ENCODE results near the gene TSC2. TPM values are rescaled to one million over a fixed set of nuclear protein-coding genes. Genes with fewer than 3 reads are reported as not detected.

TSC2 gene
- total RNA-seq, 2 donors from 2014 or later = 86.3 to 168 TPM

- Histone ChIP-seq H3K4me1 (replicated peaks) (peaks cover 28% of the 10 kb centered on the region), H3K36me3 (peaks cover 0 to 12% of the 10 kb centered on the region in 2 donors), H3K27ac (peak overlapping the region; percentile 67 to 88), H3K27me3 (replicated peaks; ENCODE audit: insufficient read depth) (no peaks in the 10 kb centered on the region), H3K9me3 (no peaks in the 10 kb centered on the region), H3K4me3 (no peak overlapping the region)
- DNase-seq (ENCODE audit: low spot score) = no peak
- WGBS = 63% methylated on average over 35 of the region's 35 CpGs
- TF ChIP-seq POLR2A (IDR thresholded peaks at IDR 0.05) (no peak), POLR2AphosphoS5 (IDR thresholded peaks at IDR 0.05) (no peak), CTCF (IDR thresholded peaks at IDR 0.05) (no peak)
- intact Hi-C loops (cut with DNase I) = no loop called here
These were observed 33.7 kb downstream of the TSC2 start for GRCh38 chr16:2081201-2082084.

GRCh38 chr16:2082171-2082982 lies 34.6 kb downstream of the TSC2 start:
- no peak overlapping the region for H3K4me3 ChIP-seq
- TF ChIP-seq POLR2AphosphoS5 (IDR thresholded peaks at IDR 0.05) (peak; percentile 90), POLR2A (IDR thresholded peaks at IDR 0.05) (peak; percentile 92), CTCF (IDR thresholded peaks at IDR 0.05) (peak; percentile 22 to 73 (median 45))
- peak; percentile 86 for DNase-seq (ENCODE audit: low spot score)
- 25% methylated on average over 31 of the region's 32 CpGs for WGBS
- intact Hi-C loops (cut with DNase I) = no loop called here
- H3K36me3 ChIP-seq = peaks cover 0 to 16% of the 10 kb centered on the region in 2 donors
- H3K27ac ChIP-seq = peak overlapping the region; percentile 67 to 88
- H3K27me3 ChIP-seq (replicated peaks; ENCODE audit: insufficient read depth) = no peaks in the 10 kb centered on the region
- no peaks in the 10 kb centered on the region for H3K9me3 ChIP-seq
- peaks cover 33% of the 10 kb centered on the region for H3K4me1 ChIP-seq (replicated peaks)

GRCh38 chr16:2082983-2083364 lies 35.2 kb downstream of the TSC2 start:
- WGBS = 56% methylated on average over 15 of the region's 16 CpGs
- Histone ChIP-seq H3K27me3 (replicated peaks; ENCODE audit: insufficient read depth) (no peaks in the 10 kb centered on the region), H3K4me3 (no peak overlapping the region), H3K4me1 (replicated peaks) (peaks cover 33% of the 10 kb centered on the region), H3K36me3 (peaks cover 0 to 16% of the 10 kb centered on the region in 2 donors), H3K9me3 (no peaks in the 10 kb centered on the region), H3K27ac (peak overlapping the region; percentile 67 to 88)
- no peak for TF ChIP-seq POLR2AphosphoS5 (IDR thresholded peaks at IDR 0.05)
- TF ChIP-seq CTCF (IDR thresholded peaks at IDR 0.05) = no peak
- TF ChIP-seq POLR2A (IDR thresholded peaks at IDR 0.05) = no peak
- DNase-seq (ENCODE audit: low spot score) = no peak
- intact Hi-C loops (cut with DNase I) = no loop called here

- no peaks in the 10 kb centered on the region for H3K9me3 ChIP-seq
- H3K4me3 ChIP-seq = no peak overlapping the region
- peak overlapping the region; percentile 67 to 88 for H3K27ac ChIP-seq
- 79% methylated on average over 18 of the region's 19 CpGs for WGBS
- TF ChIP-seq POLR2AphosphoS5 (IDR thresholded peaks at IDR 0.05) (no peak), POLR2A (IDR thresholded peaks at IDR 0.05) (no peak), CTCF (IDR thresholded peaks at IDR 0.05) (no peak)
- H3K27me3 ChIP-seq (replicated peaks; ENCODE audit: insufficient read depth) = no peaks in the 10 kb centered on the region
- H3K4me1 ChIP-seq (replicated peaks) = peaks cover 33% of the 10 kb centered on the region
- intact Hi-C loops (cut with DNase I) = no loop called here
- H3K36me3 ChIP-seq = peaks cover 0 to 16% of the 10 kb centered on the region in 2 donors
- no peak for DNase-seq (ENCODE audit: low spot score)
These were observed 35.6 kb downstream of the TSC2 start for GRCh38 chr16:2083409-2083808.
